GM12878 (cell line): ENCODE results near the gene TARM1. TPM values are rescaled to one million over a fixed set of nuclear protein-coding genes. Genes with fewer than 3 reads are reported as not detected.
A peak's percentile ranks its signal among the peaks of the same experiment; 100 is the strongest.

Source experiments
- ATAC-seq: fragments of 200-7000 bp; cut with Tn5 transposase; 3 replicates; pipeline ENCODE4 v1.9.1; 2020; ENCODE audit warnings: mild to moderate bottlenecking, moderate library complexity
- BruUV-seq: library from RNA; stranded (reverse); fragments of 400-500 nt; replicated peaks from 2 replicates; lab custom pipeline; 2021; lab: Mats Ljungman, UMichigan
- CTCF ChIA-PET: fragments of 300-600 bp; sonication (Branson Sonifier 250); formaldehyde crosslinking; extraction: SDS; loops from one replicate; lab custom pipeline; 2021; ENCODE audit warnings: inconsistent platforms; lab: Yijun Ruan, JAX
- POLR2A ChIA-PET: fragments of 350-600 bp; formaldehyde crosslinking; extraction: SDS; loops from one replicate; lab custom pipeline; 2021; ENCODE audit warnings: inconsistent platforms; lab: Charles Lee
- RAD21 ChIA-PET: fragments of 300-600 bp; sonication (Branson Sonifier 250); formaldehyde crosslinking; loops from one replicate; lab custom pipeline; 2023; ENCODE audit warnings: antibody characterized with exemption; ENCODE audit not compliant: unreplicated experiment; lab: Charles Lee
- SMC1A ChIA-PET: fragments of 300-600 bp; sonication (Branson Sonifier 250); formaldehyde crosslinking; loops from one replicate; lab custom pipeline; 2023; ENCODE audit not compliant: unreplicated experiment, uncharacterized antibody; lab: Charles Lee
- DNase-seq: peaks from one replicate; pipeline ENCODE4 v3.0.0-alpha.2; 2011; ENCODE audit warnings: low read depth, low spot score
- FAIRE-seq: peaks from 3 replicates; lab custom pipeline; 2011; peaks lifted over from hg19 to GRCh38; lab: Jason Lieb, UNC
- H2AFZ ChIP-seq: 2 replicates; pipeline ENCODE4 v1.6.0; 2011; ENCODE audit warnings: low read depth, low read length, control low read depth; ENCODE audit not compliant: control insufficient read depth
- H3K27ac ChIP-seq: 2 replicates; pipeline ENCODE4 v1.5.1; 2011; ENCODE audit warnings: control low read depth; ENCODE audit not compliant: control insufficient read depth, insufficient read depth
- H3K27me3 ChIP-seq, 2 experiments: replicated peaks in 1 of 2; 2 replicates each; pipeline versions ENCODE4 v1.6.0 to v1.6.1; 2011; ENCODE audit warnings: low read length in 1 of 2; ENCODE audit not compliant: control insufficient read depth in 2 of 2, insufficient read depth in 2 of 2
- H3K36me3 ChIP-seq, 2 experiments: 2 replicates each; pipeline ENCODE4 v1.5.1; 2011; ENCODE audit warnings: low read length in 1 of 2; ENCODE audit not compliant: control insufficient read depth in 2 of 2, insufficient read depth in 2 of 2
- H3K4me1 ChIP-seq: 2 replicates; pipeline ENCODE4 v1.6.1; 2011; ENCODE audit warnings: mild to moderate bottlenecking, low read length, moderate library complexity, mixed read lengths; ENCODE audit not compliant: control insufficient read depth, insufficient read depth
- H3K4me2 ChIP-seq: 2 replicates; pipeline ENCODE4 v1.6.0; 2011; ENCODE audit warnings: control low read depth; ENCODE audit not compliant: control insufficient read depth, insufficient read depth
- H3K4me3 ChIP-seq: fragments of 200-600 bp; sonication (generic); 2 replicates; pipeline ENCODE4 v1.5.1; 2016
- H3K79me2 ChIP-seq: 2 replicates; pipeline ENCODE4 v1.6.0; 2011; ENCODE audit warnings: low read length; ENCODE audit not compliant: control insufficient read depth, insufficient read depth
- H3K9ac ChIP-seq: 2 replicates; pipeline ENCODE4 v1.8.0; 2011; ENCODE audit warnings: low read length, control low read depth, mixed read lengths; ENCODE audit not compliant: control insufficient read depth, insufficient read depth
- H3K9me3 ChIP-seq: replicated peaks from 3 replicates; pipeline ENCODE4 v1.5.1; 2011; ENCODE audit warnings: mild to moderate bottlenecking, low read length; ENCODE audit not compliant: control insufficient read depth, insufficient read depth
- H4K20me1 ChIP-seq: 2 replicates; pipeline ENCODE4 v1.6.0; 2011; ENCODE audit not compliant: control insufficient read depth, insufficient read depth
- CTCF ChIP-seq, 3 experiments: IDR thresholded peaks in 2 of 3; conservative IDR thresholded peaks in 1 of 3; 2 replicates each; pipeline ENCODE4 v1.5.1; 2011; ENCODE audit warnings: low read depth in 3 of 3, low read length in 3 of 3, mild to moderate bottlenecking in 3 of 3, control low read depth in 2 of 3, moderate library complexity in 2 of 3, inconsistent platforms in 1 of 3, mixed read lengths in 1 of 3; ENCODE audit not compliant: control insufficient read depth in 2 of 3, insufficient read depth in 1 of 3; ENCODE audit errors: extremely low read depth in 1 of 3
- CUX1 ChIP-seq: IDR thresholded peaks from 2 replicates; pipeline ENCODE4 v1.6.1; 2012; ENCODE audit warnings: improper control_type of control experiment, low read depth, low read length; ENCODE audit not compliant: insufficient replicate concordance
- WGBS: methylation state at CpG from one replicate; pipeline ENCODE4 v1.1.6; 2016; ENCODE audit warnings: low lambda C conversion rate; ENCODE audit not compliant: insufficient replicate concordance, insufficient coverage; ENCODE audit errors: missing lambda C conversion rate; 5-methylcytosine and 5-hydroxymethylcytosine counted together
- in situ Hi-C: fragments of 300-500 bp; cut with MboI; formaldehyde crosslinking; loops from 9 replicates; pipeline ENCODE4 v1.14.3; 2018; ENCODE audit warnings: mixed read lengths
- intact Hi-C: fragments of 100-400 bp; cut with micrococcal nuclease; formaldehyde crosslinking; loops from one replicate; pipeline ENCODE4 v1.14.2; 2022; ENCODE audit not compliant: unreplicated experiment
- polyA plus RNA-seq, 11 experiments: library from polyadenylated mRNA; depleted of rRNA in 4 of 11; unstranded in 6 of 11; stranded (reverse) in 5 of 11; fragments of >200 nt; fragmentation: Nextera tagmentation in 4 of 11; fragmentation: Illumina TruSeq in 1 of 11; extraction: Ambion mirVana in 4 of 11; extraction: Trizol in 1 of 11; gene quantifications; 1 replicate in 1 of 11; 2 replicates in 10 of 11; pipeline versions ENCODE4 v1.2.1 to v1.2.3, GENCODE V29; 2011 to 2016; ENCODE audit warnings: inconsistent platforms in 2 of 11, missing spikeins in 2 of 11, low read depth in 1 of 11
- total RNA-seq, 4 experiments: library from RNA; depleted of rRNA in 3 of 4; stranded (reverse); fragments of >200 nt in 3 of 4; fragmentation: Illumina TruSeq in 1 of 4; extraction: Trizol in 1 of 4; gene quantifications; 2 replicates each; pipeline versions ENCODE4 v1.2.1 to v1.2.3, GENCODE V29; 2013 to 2021

The TARM1 gene
- total and polyA plus RNA-seq, 10 of the 15 experiments (the other 5 are each of a cell fraction or from before 2014, with no cell fraction given): not detected

GRCh38 chr19:54030895-54031586 lies 50.1 kb downstream of the TARM1 start:
- DNase-seq (no peak), FAIRE-seq (no peak), ATAC-seq (no peak)
- Histone ChIP-seq H3K4me2 (no peak overlapping the region), H3K9ac (no peak overlapping the region), H3K36me3 (no peaks in the 10 kb centered on the region), H4K20me1 (no peaks in the 10 kb centered on the region), H3K4me1 (no peaks in the 10 kb centered on the region), H3K4me3 (no peak overlapping the region), H3K27me3 (no peaks in the 10 kb centered on the region), H3K27ac (no peak overlapping the region), H3K9me3 (no peaks in the 10 kb centered on the region; the same call in 2 of the 3 replicates), H3K79me2 (no peaks in the 10 kb centered on the region), H2AFZ (no peak overlapping the region)
- WGBS: 22% methylated on average over 13 of the region's 13 CpGs
- ChIA-PET SMC1A (no interaction called here), POLR2A (no interaction called here), CTCF (interaction anchor here (0.5 to 0.8 kb wide), 3 partner anchors 93 to 273 kb away, joined by 3 to 4 read pairs (median 4); no protein-coding TSS in a partner anchor), RAD21 (no interaction called here)
- TF ChIP-seq CTCF (IDR thresholded peaks at IDR 0.05 in 2 of 3, conservative IDR thresholded peaks at IDR 0.05 in 1 of 3; ENCODE audit: control insufficient read depth in 2 of 3, extremely low read depth in 1 of 3, insufficient read depth in 1 of 3, low read depth in 3 of 3, low read length in 3 of 3) (0 out of 6 replicates have a peak, but pooled peaks of 1 of the 3 experiments have one; percentile 5), CUX1 (no peak)
- no TSS peak for BruUV-seq
- intact Hi-C loops: no loop called here
- in situ Hi-C loops: no loop called here
